Suppressor macrophage treated with lipopolysaccharide for 4 hours (primary cell): ENCODE results near the gene KPNB1.
A peak's percentile ranks its signal among the peaks of the same experiment; 100 is the strongest.
"Not testable (repeated sequence)": the region's sequence is repeated elsewhere in the genome, so short reads cannot be mapped to it uniquely, and the experiment has no call there.

ENCODE experiments used
- DNase-seq: peaks from one replicate; pipeline ENCODE4 v3.0.0-alpha.2; 2020

Gene KPNB1

DNA sequence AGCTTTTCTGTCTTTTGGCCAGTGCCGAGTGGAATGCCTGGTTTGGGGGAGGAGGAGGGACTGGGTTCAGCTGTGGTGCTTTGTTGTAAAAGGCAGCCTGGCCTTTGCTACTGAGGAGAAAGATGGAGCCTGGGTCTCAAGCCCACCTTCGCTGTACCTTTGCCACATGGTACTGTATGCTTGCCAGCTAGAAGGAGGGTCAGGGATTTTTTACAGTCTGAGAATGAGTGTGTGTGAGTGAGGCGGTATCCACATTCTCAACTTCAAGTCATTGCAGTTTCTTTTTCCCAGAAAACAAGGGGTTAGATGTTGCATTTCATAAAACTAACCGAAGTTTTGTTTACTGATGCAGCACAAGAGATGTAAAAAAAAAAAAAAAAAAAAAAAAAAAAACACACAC lies 33.0 kb downstream of the KPNB1 start:
- not testable (repeated sequence) for DNase-seq

GRCh38 chr17:47684025-47684424 lies 34.3 kb downstream of the KPNB1 start:
- no peak for DNase-seq

DNA sequence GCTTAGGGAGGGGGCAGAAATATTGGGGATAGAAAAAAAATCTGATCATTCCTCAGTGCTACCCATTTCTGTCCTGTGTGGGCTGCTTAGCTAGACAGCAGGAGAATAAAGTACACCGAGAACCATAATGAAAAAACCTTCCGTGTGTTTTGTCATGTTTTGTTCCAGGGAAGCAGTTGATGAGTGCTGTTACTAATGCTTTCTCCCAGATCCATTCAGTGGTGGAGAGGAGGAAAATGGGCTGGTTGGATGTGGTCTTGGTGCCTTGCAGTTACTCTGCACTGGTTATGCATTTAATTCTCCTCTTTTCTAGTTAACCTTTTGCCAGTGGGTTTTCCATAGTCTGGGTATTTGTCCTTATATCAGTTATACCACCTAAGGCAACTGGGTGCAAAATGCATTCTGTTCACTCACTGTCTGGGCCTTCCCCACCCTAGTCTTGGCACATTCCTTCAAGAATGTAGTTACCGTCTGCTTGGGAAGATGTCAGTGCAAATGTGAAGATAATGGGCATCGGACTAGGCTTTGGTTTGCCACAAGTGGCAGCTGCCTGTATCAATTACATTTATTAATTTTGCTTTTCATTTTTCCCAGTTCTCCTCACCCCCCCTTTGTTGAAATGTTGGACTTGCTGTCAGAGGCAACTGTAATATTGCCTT lies 34.9 kb downstream of the KPNB1 start:
- DNase-seq, result no peak

DNA sequence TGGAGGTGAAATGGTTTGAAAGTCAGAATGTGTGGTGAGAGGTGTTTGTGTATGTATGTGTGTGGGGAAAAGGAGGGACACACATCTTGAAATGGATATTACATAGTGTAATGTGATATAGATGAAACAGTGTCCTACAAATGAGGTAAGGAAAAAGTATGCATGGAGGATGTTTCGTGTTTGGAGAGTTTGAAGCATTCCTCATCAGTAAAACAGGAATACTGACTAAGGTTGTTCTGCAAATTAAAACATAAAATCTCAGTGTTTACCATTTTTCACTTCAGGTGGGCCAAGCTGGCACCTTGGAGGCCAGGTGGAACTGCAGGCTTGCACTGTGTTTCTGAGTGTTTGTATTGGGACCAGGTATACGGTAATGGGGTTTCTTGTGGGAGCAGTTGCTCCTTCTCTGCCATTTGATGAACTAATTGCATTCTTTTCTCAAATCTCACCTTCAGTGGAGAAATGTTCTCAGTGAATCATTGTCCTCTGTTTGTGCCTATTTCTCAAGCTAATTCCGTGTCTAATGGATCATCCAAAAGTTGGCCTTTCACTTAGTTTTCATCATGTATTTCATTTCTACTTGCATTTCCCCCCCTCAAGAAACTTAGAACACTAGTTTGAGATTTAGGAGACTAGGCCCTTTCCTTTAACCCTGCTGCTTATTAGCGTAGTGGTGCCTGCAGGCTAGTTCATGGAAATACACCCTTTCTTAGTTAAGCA lies 36.0 kb downstream of the KPNB1 start:
- DNase-seq, result no peak

- no peak for DNase-seq
Observed at GRCh38 chr17:47686276-47686635, 36.5 kb downstream of the KPNB1 start.

DNA sequence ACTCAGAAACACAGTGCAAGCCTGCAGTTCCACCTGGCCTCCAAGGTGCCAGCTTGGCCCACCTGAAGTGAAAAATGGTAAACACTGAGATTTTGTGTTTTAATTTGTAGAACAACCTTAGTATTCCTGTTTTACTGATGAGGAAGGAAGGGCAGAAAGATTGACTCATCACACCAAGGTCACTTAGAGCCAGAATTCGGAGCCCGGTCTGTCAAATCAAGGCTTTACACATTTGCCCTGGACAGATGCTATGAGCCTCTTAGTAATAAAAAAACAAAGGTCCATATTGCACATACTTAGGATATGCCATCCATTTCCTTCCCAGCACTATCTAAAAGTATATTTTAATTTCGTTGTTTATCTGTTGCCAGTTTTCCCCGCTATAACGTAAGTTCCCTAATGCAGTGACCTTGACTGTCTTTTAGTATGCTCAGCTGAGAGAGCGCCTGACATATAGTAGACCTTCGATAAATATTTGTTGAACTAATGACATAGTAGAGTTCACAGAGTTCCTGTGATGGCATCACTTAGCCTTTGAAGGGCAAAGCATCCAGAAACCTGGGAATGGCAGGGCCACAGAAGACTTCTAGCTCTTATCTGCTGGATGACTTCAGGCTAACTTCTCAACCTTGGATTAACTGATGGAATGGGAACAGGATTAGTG lies 37.1 kb downstream of the KPNB1 start:
- DNase-seq, result no peak

GRCh38 chr17:47687328-47687690 lies 37.6 kb downstream of the KPNB1 start:
- no peak for DNase-seq

GRCh38 chr17:47687748-47688147 lies 38.0 kb downstream of the KPNB1 start:
- DNase-seq, result peak; percentile 32

GRCh38 chr17:47690121-47690520 lies 40.4 kb downstream of the KPNB1 start:
- DNase-seq, result peak; percentile 38

DNA sequence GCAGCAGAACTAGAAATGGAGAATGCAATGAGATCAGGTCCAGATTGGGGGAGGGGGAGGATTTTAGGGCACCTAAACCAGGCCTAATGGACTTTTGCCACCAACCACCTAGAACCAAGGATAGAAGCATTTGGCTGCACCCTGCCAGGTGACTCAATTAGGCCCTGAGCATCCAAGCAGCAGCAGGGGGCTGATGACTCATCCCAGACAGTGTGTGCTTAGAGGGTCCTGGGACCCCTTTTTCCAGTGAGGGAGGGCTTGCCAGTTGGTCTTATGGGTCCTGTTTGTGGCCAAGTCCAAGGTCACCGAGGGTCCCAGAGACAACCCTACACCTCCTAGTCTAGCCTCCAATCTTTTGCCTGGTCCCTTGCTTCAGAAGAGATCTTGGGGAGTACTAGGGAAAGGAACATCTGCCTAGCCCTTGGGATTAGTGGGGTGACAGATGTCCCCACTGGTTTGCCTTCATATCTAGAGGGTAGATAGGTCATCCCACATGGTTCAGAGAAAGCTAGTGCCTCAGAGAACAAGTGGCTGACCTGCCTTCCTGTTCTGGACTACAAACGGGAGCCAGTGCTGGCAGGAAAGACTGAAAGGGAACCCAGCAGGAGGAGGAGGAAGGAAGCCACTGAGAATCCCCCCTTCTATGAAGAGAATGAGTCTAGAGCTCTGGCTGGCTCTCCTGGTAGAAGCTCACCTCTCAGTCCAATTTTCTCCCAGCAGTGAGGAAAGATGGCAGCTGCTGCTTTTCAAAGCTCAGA lies 42.6 kb downstream of the KPNB1 start:
- no peak for DNase-seq

- no peak for DNase-seq
Observed at GRCh38 chr17:47692895-47693730, 43.4 kb downstream of the KPNB1 start.

- peak; percentile 22 for DNase-seq
Observed at GRCh38 chr17:47693731-47694580, 44.2 kb downstream of the KPNB1 start, which contains the start of gene TBKBP1. Gene TBKBP1, plus strand, starts transcription at chr17:47694161. Its CDS starts 1,952 bp downstream, at chr17:47696113.

GRCh38 chr17:47694581-47695428 lies 45.1 kb downstream of the KPNB1 start:
- peak; percentile 60 for DNase-seq

- DNase-seq, result peak; percentile 69
Observed at GRCh38 chr17:47695429-47696376, 46.0 kb downstream of the KPNB1 start.

DNA sequence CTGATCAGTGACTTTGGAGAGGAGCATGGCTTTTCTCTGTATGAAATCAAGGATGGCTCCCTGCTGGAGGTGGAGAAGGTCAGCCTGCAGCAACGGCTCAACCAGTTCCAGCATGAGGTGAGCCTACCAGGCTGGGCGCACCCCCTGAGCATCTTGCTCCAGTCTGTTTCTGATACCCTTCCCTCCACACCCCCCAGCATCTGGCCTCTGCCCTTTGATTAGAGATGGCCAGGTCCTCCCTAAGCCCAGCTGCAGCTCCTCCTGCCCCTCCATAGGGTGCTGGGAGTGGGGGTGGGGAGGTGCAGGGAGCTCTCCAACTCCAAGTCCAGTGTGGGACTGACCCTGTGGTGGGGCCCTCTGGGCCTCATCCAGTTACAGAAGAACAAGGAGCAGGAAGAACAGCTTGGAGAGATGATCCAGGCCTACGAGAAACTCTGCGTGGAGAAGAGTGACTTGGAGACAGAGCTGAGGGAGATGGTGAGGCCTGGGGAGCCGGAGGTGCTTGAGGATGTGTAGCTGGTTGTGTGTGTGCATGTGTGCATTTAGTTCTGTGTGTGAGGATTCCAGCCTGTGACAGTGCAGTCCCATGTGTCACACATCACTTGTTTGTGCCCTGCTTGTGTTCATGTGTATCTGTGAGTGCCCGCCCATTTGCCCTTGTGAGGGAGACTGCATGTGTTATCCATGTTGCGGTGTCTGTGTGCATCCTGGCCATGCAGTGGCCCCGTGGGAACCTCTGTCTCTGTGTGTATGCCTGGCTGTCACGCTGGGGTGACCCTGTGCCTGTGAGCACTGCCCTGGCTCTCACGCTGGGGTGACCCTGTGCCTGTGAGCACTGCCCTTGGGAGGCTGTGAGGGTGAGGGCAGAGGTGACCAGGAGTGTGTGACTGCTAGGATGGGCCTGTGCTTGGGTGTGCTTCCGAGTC lies 47.3 kb downstream of the KPNB1 start:
- no peak for DNase-seq

- no peak for DNase-seq
Observed at GRCh38 chr17:47697906-47698711, 48.4 kb downstream of the KPNB1 start.
